ENCODE measurements around the gene TRPV3. TPM values are rescaled to one million over a fixed set of nuclear protein-coding genes. Genes with fewer than 3 reads are reported as not detected.
"Not testable (repeated sequence)": the region's sequence is repeated elsewhere in the genome, so short reads cannot be mapped to it uniquely, and the experiment has no call there.

TRPV3 gene
- total RNA-seq, 6 experiments from 2014 or later: 0.07 to 0.66 (median 0.43) TPM; not detected in 1

DNA sequence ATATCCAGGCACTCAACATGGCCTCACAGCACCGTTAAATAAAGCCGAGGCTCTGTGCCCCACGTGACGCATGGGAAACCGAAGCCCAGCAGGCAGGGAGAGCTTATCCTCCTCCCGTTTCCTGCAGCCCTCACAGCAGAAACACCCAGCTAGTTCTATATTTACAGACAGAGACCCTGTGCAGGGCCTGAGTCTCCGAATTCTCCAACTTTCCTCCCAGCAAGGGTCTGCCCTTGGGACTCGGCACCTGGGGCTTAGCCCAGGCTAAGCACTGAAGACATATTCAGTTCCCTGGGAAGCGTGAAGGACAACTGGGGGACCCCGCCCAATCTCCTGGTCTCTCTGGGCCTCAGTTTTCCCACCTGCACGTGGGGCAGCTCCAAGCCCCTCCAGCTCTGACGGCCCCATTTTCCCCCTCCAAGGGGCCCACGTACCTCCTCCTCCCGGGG, 29.2 kb downstream of the TRPV3 start:
- no peak overlapping the region for H3K4me3 Mint-ChIP-seq
- H3K4me1 Mint-ChIP-seq (ENCODE audit: low read depth): no peaks in the 10 kb centered on the region
- H3K27ac Mint-ChIP-seq: no peak overlapping the region
- no peaks in the 10 kb centered on the region for H3K36me3 Mint-ChIP-seq (ENCODE audit: low read depth)
- peaks cover 12% of the 10 kb centered on the region for H3K27me3 Mint-ChIP-seq (ENCODE audit: insufficient read depth)
- TF ChIP-seq, protein P1, sequence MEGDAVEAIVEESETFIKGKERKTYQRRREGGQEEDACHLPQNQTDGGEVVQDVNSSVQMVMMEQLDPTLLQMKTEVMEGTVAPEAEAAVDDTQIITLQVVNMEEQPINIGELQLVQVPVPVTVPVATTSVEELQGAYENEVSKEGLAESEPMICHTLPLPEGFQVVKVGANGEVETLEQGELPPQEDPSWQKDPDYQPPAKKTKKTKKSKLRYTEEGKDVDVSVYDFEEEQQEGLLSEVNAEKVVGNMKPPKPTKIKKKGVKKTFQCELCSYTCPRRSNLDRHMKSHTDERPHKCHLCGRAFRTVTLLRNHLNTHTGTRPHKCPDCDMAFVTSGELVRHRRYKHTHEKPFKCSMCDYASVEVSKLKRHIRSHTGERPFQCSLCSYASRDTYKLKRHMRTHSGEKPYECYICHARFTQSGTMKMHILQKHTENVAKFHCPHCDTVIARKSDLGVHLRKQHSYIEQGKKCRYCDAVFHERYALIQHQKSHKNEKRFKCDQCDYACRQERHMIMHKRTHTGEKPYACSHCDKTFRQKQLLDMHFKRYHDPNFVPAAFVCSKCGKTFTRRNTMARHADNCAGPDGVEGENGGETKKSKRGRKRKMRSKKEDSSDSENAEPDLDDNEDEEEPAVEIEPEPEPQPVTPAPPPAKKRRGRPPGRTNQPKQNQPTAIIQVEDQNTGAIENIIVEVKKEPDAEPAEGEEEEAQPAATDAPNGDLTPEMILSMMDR (IDR thresholded peaks at IDR 0.05): no peak
- peaks cover 3% of the 10 kb centered on the region; the same call in 1 of the 2 replicates for H3K9me3 Mint-ChIP-seq
- DNase-seq: no peak

DNA sequence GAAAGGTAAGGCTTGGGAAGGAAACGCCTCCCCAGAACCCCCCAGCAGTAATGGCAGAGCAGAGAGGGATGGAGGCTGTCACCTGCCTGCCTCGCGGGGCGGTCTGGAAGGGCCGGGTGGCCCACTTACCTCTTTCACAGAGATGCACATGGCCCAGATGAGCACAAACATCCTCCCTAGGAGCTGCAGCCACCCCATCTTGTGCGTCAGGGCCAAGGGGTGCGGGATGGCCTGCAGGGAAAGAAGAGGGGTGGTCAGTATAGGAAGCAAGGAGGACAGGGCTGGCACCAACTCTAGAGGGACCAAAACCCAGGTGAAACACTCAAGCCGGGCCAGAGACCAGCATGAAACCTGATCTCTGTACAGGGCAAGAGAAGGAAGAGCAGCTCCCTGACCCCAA, 29.7 kb downstream of the TRPV3 start:
- H3K4me3 Mint-ChIP-seq: no peak overlapping the region
- no peak for DNase-seq
- peaks cover 10% of the 10 kb centered on the region for H3K27me3 Mint-ChIP-seq (ENCODE audit: insufficient read depth)
- H3K4me1 Mint-ChIP-seq (ENCODE audit: low read depth): no peaks in the 10 kb centered on the region
- H3K27ac Mint-ChIP-seq: no peak overlapping the region
- H3K36me3 Mint-ChIP-seq (ENCODE audit: low read depth): no peaks in the 10 kb centered on the region
- no peaks in the 10 kb centered on the region for H3K9me3 Mint-ChIP-seq
- TF ChIP-seq, protein P1 (IDR thresholded peaks at IDR 0.05): no peak

DNA sequence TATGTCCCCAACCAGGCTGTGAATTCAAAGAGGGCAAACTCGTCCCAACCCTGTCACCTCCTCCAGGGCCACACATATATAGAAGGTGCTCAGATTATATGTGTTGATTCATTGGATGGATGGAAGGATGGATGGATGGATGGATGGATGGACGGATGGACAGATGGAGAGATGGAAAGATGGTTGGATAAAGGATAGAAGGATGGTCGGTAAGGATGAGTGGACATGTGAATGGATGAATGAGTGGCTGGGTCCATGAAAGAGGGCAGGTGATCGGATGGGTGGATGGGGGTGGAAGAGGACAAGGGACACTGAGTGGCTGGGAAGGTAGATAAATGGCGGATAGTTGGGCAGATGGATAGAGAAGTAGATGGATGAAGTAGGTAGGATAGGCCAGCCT, 30.1 kb downstream of the TRPV3 start:
- Mint-ChIP-seq H3K27me3 (ENCODE audit: insufficient read depth) (peaks cover 10% of the 10 kb centered on the region), H3K36me3 (ENCODE audit: low read depth) (no peaks in the 10 kb centered on the region), H3K4me1 (ENCODE audit: low read depth) (no peaks in the 10 kb centered on the region), H3K4me3 (no peak overlapping the region), H3K9me3 (no peaks in the 10 kb centered on the region), H3K27ac (no peak overlapping the region)
- TF ChIP-seq, protein P1 (IDR thresholded peaks at IDR 0.05): no peak
- DNase-seq: no peak

DNA sequence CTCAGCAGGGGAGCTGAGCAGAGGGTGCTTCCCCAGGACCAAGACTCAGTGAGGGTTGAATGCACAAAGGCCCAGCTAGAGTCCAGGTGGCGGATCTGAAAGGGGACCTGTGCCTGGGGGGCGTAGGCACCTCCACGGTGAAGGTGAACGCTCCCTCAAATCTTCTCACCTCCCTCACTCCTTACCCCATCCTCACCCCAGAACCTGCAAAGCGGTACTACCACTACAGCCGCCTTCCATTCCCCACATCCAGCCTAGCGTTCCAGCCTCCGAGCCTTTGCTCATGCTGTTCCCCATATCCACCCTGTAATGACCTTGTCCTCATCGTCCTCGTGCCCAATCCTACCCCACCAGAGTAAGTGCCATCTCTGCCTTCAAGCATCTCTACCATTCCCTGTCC, 30.6 kb downstream of the TRPV3 start:
- no peaks in the 10 kb centered on the region for H3K4me1 Mint-ChIP-seq (ENCODE audit: low read depth)
- TF ChIP-seq, protein P1 (IDR thresholded peaks at IDR 0.05): no peak
- peaks cover 10% of the 10 kb centered on the region for H3K27me3 Mint-ChIP-seq (ENCODE audit: insufficient read depth)
- no peak overlapping the region for H3K27ac Mint-ChIP-seq
- H3K4me3 Mint-ChIP-seq: no peak overlapping the region
- no peaks in the 10 kb centered on the region for H3K9me3 Mint-ChIP-seq
- H3K36me3 Mint-ChIP-seq (ENCODE audit: low read depth): no peaks in the 10 kb centered on the region
- no peak for DNase-seq

DNA sequence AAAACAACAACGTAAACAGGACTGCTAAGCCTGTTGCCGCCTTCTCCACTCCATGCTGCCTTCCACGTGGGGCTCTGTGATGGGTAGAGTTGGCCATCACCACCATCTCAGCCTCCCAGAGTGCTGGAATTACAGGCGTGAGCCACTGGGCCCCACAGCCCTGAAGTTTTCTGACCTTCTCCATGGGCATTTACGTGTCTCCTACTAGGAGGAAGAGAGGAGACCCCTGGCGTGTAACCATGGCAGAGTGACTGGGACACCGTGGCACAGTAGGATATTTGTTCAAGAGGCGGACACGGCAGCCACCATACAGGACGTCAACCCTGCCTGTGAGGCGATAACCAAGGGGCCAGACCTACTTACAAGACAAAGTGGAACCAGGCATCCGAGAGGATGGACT, 31.1 kb downstream of the TRPV3 start:
- H3K4me1 Mint-ChIP-seq (ENCODE audit: low read depth): no peaks in the 10 kb centered on the region
- peaks cover 8% of the 10 kb centered on the region for H3K27me3 Mint-ChIP-seq (ENCODE audit: insufficient read depth)
- no peak overlapping the region for H3K27ac Mint-ChIP-seq
- H3K36me3 Mint-ChIP-seq (ENCODE audit: low read depth): no peaks in the 10 kb centered on the region
- no peaks in the 10 kb centered on the region for H3K9me3 Mint-ChIP-seq
- TF ChIP-seq, protein P1 (IDR thresholded peaks at IDR 0.05): no peak
- no peak for DNase-seq
- no peak overlapping the region for H3K4me3 Mint-ChIP-seq

DNA sequence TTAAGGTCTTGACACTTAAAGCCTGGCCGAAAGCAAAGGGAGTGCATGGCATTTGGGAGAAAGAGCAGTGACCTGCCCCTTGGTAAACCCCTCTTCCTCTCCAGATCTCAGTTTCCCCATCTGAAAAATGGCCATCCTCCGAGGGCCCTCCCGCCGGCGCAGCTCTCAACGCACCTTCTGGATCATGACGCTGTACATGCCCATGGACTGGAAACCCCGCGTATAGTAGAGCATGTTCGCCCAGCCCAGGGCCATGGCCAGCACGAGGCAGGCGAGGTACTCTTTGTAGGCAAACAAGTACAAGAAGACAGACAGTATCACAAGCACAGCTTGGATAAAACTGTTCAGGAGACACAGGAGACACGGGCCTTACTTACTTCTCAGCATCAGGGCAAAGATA, 33.6 kb downstream of the TRPV3 start:
- no peak overlapping the region for H3K4me3 Mint-ChIP-seq
- H3K9me3 Mint-ChIP-seq: no peaks in the 10 kb centered on the region
- H3K27me3 Mint-ChIP-seq (ENCODE audit: insufficient read depth): peaks cover 8% of the 10 kb centered on the region
- no peak for DNase-seq
- H3K27ac Mint-ChIP-seq: no peak overlapping the region
- TF ChIP-seq, protein P1 (IDR thresholded peaks at IDR 0.05): no peak
- no peaks in the 10 kb centered on the region for H3K36me3 Mint-ChIP-seq (ENCODE audit: low read depth)
- H3K4me1 Mint-ChIP-seq (ENCODE audit: low read depth): no peaks in the 10 kb centered on the region

DNA sequence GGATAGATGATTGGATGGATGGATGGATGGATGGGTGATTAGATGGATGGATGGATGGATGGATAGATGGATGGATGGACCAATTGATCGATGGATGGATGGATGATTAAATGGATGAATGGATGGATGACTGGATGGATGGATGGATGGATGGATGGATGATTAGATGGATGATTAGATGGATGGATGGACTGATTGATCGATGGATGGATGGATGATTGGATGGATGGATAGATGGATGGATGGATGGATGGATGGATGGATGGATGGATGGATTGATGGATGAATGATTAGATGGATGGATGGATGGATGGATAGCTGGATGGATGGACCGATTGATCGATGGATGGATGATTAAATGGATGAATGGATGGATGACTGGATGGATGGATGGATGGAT, 38.1 kb downstream of the TRPV3 start:
- not testable (repeated sequence) for H3K4me1 Mint-ChIP-seq (ENCODE audit: low read depth); DNase-seq; H3K36me3 Mint-ChIP-seq (ENCODE audit: low read depth); H3K4me3 Mint-ChIP-seq; H3K27ac Mint-ChIP-seq; H3K9me3 Mint-ChIP-seq; H3K27me3 Mint-ChIP-seq (ENCODE audit: insufficient read depth)
